HEK293T (cell line): ENCODE measurements around the gene CDADC1.

Experiments used
- CTBP1 ChIP-seq: fragments of 450-650 bp; IDR thresholded peaks from 2 replicates; pipeline ENCODE4 v1.6.1; 2016; ENCODE audit warnings: borderline replicate concordance
- FOXA1 ChIP-seq: fragments of 450-650 bp; IDR thresholded peaks from 2 replicates; pipeline ENCODE4 v1.6.1; 2016; ENCODE audit warnings: mild to moderate bottlenecking
- LEF1 ChIP-seq: fragments of 450-650 bp; IDR thresholded peaks from 2 replicates; pipeline ENCODE4 v1.6.1; 2017; ENCODE audit warnings: mild to moderate bottlenecking, borderline replicate concordance
- SP1 ChIP-seq: fragments of 450-650 bp; IDR thresholded peaks from 2 replicates; pipeline ENCODE4 v1.6.1; 2017
- ZNF384 ChIP-seq: fragments of 450-650 bp; IDR thresholded peaks from 2 replicates; pipeline ENCODE4 v1.6.1; 2016

GRCh38 chr13:49214917-49215376 is 32.8 kb upstream of the CDADC1 start:
- TF ChIP-seq LEF1 (no peak), CTBP1 (no peak), ZNF384 (no peak), SP1 (no peak), FOXA1 (no peak)
